Central memory CD8-positive, alpha-beta T cell (primary cell): ENCODE results near the gene RNLS.

Experiments used
- ATAC-seq: fragments of 150-1000 bp; cut with Tn5 transposase; replicated peaks from 2 replicates; pipeline ENCODE4 v1.10.0; 2022; ENCODE audit warnings: mild to moderate bottlenecking, moderate FRiP score, moderate number of reproducible peaks; ENCODE audit not compliant: poor library complexity, severe bottlenecking; ENCODE audit errors: extremely low read depth
- DNase-seq, 2 donors: peaks; one replicate each; pipeline ENCODE4 v3.0.0; 2021; ENCODE audit warnings: low spot score in 2 of 2
- H3K27ac Mint-ChIP-seq: one replicate; pipeline ENCODE4 v1.8.0; 2022; ENCODE audit warnings: low read depth, mild to moderate bottlenecking, moderate library complexity, mixed read lengths
- H3K27me3 Mint-ChIP-seq: one replicate; pipeline ENCODE4 v1.8.0; 2022; ENCODE audit warnings: mixed read lengths
- H3K36me3 Mint-ChIP-seq: one replicate; pipeline ENCODE4 v1.8.0; 2022; ENCODE audit warnings: mild to moderate bottlenecking, moderate library complexity, mixed read lengths; ENCODE audit not compliant: insufficient read depth
- H3K4me1 Mint-ChIP-seq: one replicate; pipeline ENCODE4 v1.8.0; 2022; ENCODE audit warnings: mixed read lengths
- H3K4me3 Mint-ChIP-seq: one replicate; pipeline ENCODE4 v1.8.0; 2022; ENCODE audit warnings: mild to moderate bottlenecking, moderate library complexity, mixed read lengths
- H3K9me3 Mint-ChIP-seq: one replicate; pipeline ENCODE4 v1.8.0; 2022; ENCODE audit warnings: mixed read lengths

RNLS gene

DNA sequence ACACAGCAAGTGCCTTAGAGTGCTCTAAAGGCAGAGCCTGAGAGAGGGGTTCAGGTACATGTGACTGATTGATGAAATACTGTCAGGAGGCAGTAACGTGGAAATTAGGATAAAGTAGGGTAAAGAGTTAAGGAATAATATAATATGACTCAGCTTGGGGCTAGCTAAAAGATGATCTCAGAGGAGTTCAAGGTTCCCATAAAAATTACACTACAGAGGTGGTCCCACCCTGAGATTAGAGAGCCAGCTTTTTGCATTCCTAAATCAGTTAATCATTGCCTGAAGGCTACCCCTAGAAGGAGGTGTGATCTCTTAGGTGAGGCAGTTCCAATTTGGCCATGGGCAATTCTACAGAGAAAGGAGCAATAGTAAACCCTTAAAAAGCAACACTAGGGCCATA, 9.3 kb upstream of the RNLS start:
- Mint-ChIP-seq H3K27me3 (no peaks in the 10 kb centered on the region), H3K9me3 (no peaks in the 10 kb centered on the region), H3K4me3 (no peak overlapping the region), H3K4me1 (no peaks in the 10 kb centered on the region), H3K36me3 (no peaks in the 10 kb centered on the region), H3K27ac (no peak overlapping the region)
- no peak for ATAC-seq
- DNase-seq: no peak

DNA sequence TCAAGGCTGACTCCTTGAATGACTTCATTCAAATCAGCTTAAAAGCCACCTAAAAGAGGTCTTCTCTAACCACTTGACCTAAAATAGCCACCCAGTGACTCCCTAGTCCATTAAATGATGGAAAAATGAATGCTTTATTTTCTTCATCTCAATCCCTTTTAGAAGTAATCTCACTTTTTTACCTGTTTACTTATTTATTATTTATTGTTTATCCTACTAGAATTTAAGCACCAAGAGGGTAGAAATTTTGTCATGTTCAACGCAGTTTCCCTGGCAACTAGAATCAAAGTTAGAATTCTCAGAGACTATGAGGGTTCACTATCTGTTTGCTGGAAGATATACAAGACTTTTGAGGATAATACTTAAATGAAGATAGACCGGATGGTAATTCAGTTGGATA, 3.3 kb upstream of the RNLS start, which contains the start of gene LIPJ:
Gene LIPJ (plus strand): TSS at position 301 of the 400 bp plus-strand sequence. CDS start 3,926 bp downstream, outside the sequence.
- Mint-ChIP-seq H3K9me3 (no peaks in the 10 kb centered on the region), H3K4me3 (no peak within 1 kb of the TSS), H3K27ac (no peak within 1 kb of the TSS), H3K27me3 (peaks cover 10% of the 10 kb centered on the region), H3K36me3 (peaks cover 7% of the 10 kb centered on the region), H3K4me1 (peaks cover 9% of the 10 kb centered on the region)
- ATAC-seq: no peak
- DNase-seq: no peak

DNA sequence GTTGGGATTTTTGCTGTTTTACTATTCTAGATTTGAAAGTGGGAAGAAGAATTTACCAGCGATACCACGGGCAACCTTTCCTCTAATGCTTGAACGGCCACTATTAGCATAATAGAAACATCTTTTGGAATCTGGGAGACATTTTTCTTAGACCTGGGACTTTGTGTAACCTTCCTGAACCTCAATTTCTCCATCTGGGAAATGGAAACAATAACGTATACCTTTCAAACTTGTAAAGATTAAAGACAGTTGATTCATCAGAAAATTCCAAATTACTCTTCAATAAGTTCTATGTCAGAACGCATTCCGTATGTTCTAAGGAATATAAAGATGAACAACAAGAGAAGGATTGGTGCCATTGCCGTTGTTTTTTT, 453 bp upstream of the RNLS start:
- Mint-ChIP-seq H3K9me3 (no peaks in the 10 kb centered on the region), H3K27me3 (peaks cover 10% of the 10 kb centered on the region), H3K27ac (peak overlapping the region; percentile 90), H3K4me1 (peaks cover 9% of the 10 kb centered on the region), H3K36me3 (peaks cover 7% of the 10 kb centered on the region), H3K4me3 (peak overlapping the region; percentile 85)
- no peak for ATAC-seq
- DNase-seq: no peak

DNA sequence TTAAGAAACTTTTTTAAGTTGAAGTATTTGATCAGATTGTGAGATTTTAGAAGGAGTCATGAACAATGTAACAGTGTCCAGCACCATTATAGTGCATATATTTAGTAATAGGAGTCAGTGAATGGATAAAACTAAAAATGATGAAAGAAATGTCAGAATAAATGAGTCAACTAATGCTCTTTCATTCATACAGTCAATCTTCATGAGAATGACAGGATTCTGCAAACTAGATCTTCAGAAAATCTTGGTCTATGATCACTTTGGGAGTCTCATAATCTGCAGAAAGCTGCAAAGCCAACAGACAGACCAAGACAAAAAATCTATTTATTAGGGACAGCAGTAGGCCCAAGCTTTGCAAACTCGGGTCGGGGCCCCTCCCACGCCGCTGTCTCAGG, 710 bp downstream of the RNLS start:
- H3K27me3 Mint-ChIP-seq: peaks cover 10% of the 10 kb centered on the region
- ATAC-seq (no peak), DNase-seq (no peak)
- H3K27ac Mint-ChIP-seq: peak overlapping the region; percentile 90
- H3K4me3 Mint-ChIP-seq: peak overlapping the region; percentile 85
- peaks cover 7% of the 10 kb centered on the region for H3K36me3 Mint-ChIP-seq
- no peaks in the 10 kb centered on the region for H3K9me3 Mint-ChIP-seq
- peaks cover 9% of the 10 kb centered on the region for H3K4me1 Mint-ChIP-seq

DNA sequence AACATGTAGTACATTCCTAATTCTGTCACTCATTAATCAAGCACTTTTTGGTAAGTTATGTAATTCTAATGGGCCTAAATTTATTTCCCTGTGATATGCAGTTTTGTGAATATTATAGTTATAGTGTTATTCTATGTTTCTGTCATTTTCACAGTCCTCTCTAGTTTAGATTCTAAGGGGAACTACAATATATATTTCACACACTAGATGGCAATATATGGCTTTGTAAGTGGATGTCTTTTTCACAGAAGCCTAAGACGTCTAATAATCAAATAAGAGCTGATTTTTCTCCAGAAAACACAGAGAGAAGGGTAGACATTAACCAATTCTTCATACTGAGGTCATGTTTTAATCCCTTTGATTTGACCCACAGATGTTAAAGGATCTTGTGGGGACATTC, 18.0 kb downstream of the RNLS start:
- DNase-seq: no peak
- H3K36me3 Mint-ChIP-seq: peaks cover 2% of the 10 kb centered on the region
- H3K4me3 Mint-ChIP-seq: no peak overlapping the region
- H3K9me3 Mint-ChIP-seq: no peaks in the 10 kb centered on the region
- peaks cover 9% of the 10 kb centered on the region for H3K4me1 Mint-ChIP-seq
- no peak for ATAC-seq
- H3K27ac Mint-ChIP-seq: no peak overlapping the region
- H3K27me3 Mint-ChIP-seq: no peaks in the 10 kb centered on the region

DNA sequence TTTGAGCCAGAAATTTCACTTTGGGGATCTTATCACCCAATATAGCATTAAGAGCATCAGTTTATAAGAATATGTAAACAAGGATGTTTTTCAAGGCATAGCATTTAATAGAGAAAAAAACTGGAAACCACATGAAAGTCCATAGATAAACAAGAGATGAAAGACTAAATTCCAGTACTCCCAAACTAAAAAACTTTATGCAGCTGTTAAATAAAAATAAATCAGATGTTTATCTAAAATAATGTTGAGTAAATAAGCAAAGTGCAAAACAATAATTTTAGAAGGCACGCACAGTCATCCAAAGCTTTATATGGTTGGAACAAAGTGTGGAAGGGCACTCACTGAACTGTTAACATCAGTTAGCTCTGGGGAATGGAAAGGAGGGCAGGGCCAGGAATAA, 21.0 kb downstream of the RNLS start:
- ATAC-seq (no peak), DNase-seq (no peak)
- H3K27me3 Mint-ChIP-seq: no peaks in the 10 kb centered on the region
- no peak overlapping the region for H3K27ac Mint-ChIP-seq
- H3K9me3 Mint-ChIP-seq: no peaks in the 10 kb centered on the region
- peaks cover 16% of the 10 kb centered on the region for H3K4me1 Mint-ChIP-seq
- H3K36me3 Mint-ChIP-seq: no peaks in the 10 kb centered on the region
- H3K4me3 Mint-ChIP-seq: no peak overlapping the region

DNA sequence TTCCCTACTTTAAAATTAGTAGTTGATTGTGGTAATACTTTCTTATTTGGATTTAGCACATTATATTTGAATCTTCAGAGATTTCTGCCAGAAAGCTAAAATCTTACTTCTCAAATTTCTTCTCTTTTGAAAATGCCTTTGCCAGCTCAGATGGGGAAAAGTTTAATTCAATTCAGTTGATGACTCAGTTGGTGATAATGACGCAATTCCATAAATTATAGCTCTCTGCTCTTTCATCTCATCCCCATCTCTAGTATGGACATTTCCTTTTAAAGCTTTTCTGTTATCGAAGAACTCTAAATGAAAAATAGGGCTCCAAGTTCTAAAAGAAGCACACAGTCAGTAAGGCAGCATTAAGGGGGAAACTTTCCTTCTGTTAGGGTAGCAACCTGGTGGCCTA, 25.5 kb downstream of the RNLS start:
- Mint-ChIP-seq H3K4me3 (no peak overlapping the region), H3K4me1 (peaks cover 16% of the 10 kb centered on the region), H3K27ac (no peak overlapping the region), H3K9me3 (no peaks in the 10 kb centered on the region), H3K27me3 (no peaks in the 10 kb centered on the region), H3K36me3 (no peaks in the 10 kb centered on the region)
- ATAC-seq: no peak
- no peak for DNase-seq

DNA sequence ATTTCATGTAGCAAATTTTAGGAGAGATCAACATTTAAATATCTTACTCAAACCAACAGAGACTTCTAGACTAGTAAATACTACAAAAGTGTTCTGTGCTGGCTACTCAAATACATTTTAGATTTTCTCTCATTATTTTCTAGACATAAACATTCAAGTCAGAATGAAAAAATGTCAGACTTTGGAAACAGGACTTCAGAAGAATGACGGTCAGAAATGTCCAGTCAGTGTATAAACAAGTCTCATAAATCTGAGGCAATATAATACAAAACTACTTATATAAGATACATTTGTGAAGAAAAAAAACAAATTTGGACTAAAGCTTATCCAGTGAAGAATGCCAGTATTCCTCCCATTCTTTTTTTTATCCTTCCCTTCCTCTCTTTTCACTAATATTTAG, 25.9 kb downstream of the RNLS start:
- H3K4me1 Mint-ChIP-seq: peaks cover 16% of the 10 kb centered on the region
- H3K4me3 Mint-ChIP-seq: no peak overlapping the region
- H3K9me3 Mint-ChIP-seq: no peaks in the 10 kb centered on the region
- ATAC-seq (no peak), DNase-seq (no peak)
- no peaks in the 10 kb centered on the region for H3K27me3 Mint-ChIP-seq
- H3K36me3 Mint-ChIP-seq: no peaks in the 10 kb centered on the region
- no peak overlapping the region for H3K27ac Mint-ChIP-seq

DNA sequence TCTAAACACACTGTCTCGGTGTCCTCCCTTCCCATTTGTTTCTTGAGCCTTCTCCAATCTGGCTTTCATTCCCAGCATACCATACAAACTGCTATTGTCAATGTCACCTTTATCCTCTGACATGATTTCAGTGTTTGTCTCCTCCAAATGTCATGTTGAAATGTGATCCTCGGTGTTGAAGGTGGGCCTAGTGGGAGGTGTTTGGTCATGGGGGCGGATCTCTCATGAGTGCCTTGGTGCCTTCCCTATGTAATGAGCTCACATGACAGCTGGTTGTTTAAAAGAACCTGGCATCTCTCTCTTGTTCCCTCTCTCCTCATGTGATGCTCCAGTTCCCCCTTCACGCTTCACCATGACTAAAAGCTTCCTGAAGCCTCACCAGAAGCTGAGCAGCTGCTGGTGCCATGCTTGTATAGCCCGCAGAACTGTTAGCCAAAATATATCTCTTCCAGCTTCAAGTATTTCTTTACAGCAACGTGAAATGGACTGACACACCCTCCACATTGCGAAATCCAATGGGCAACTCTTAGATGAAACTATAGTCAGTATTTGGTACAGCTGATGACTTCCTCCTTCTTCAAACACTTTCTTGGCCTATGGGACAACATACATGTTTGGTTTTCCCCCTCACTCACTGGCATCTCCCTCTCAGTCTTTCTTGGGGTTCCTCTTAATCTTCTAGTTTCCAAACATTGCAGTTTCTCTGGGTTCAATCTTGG, 27.8 kb downstream of the RNLS start:
- no peak for ATAC-seq
- no peaks in the 10 kb centered on the region for H3K9me3 Mint-ChIP-seq
- no peak overlapping the region for H3K27ac Mint-ChIP-seq
- no peaks in the 10 kb centered on the region for H3K27me3 Mint-ChIP-seq
- H3K4me1 Mint-ChIP-seq: peaks cover 9% of the 10 kb centered on the region
- no peak for DNase-seq
- no peak overlapping the region for H3K4me3 Mint-ChIP-seq
- no peaks in the 10 kb centered on the region for H3K36me3 Mint-ChIP-seq

DNA sequence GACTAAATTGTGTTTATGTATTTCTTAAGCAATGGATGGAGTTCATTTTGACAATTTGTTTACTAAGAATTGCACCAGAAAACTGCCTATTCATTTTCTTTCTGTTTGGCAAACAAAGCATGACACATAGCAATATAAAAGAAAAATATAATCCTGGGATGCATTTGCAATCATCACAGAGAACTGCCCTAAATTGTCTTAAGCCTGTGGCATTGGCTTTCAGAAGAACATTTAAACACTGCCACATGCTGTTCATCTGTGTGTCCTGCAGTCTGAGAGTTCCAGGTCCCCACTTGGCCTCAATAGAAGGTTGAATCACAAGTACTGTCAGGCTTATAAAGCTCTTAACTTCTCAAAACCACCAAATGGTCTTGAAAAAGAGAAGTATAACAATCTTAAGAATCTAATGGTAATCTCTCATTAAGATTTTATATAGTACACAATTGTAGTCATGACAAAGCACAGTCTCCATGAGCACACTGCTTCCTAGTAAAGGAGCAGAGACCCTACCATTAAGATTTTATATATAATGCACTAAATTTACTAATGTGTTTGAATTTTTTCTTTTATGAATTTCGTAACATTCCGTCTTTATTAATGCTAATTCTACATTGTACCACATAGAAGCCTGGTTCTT, 29.9 kb downstream of the RNLS start:
- H3K36me3 Mint-ChIP-seq: no peaks in the 10 kb centered on the region
- no peaks in the 10 kb centered on the region for H3K27me3 Mint-ChIP-seq
- no peaks in the 10 kb centered on the region for H3K4me1 Mint-ChIP-seq
- no peak overlapping the region for H3K4me3 Mint-ChIP-seq
- ATAC-seq: peak; percentile 64
- no peaks in the 10 kb centered on the region for H3K9me3 Mint-ChIP-seq
- H3K27ac Mint-ChIP-seq: no peak overlapping the region
- DNase-seq: peak in 1 of 2 donors; percentile 16

DNA sequence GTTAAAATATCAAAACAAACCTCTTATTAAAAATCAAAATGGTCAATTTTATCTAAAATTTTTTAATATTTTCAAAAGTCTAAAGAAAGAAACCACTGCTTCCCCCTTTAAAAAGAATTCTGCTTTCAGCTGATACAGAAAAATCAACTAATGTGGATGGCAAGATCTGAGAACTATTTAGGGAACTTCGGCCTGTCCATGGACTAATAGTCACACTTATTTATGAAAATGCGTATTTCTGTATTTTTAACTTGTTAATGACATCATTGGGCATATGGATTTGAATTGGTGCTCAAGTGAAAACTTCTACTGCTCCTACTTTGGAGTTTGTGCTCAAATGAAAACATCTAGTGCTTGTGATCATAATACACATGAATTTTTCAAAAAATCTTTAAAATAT, 31.9 kb downstream of the RNLS start:
- no peak for ATAC-seq
- Mint-ChIP-seq H3K27me3 (no peaks in the 10 kb centered on the region), H3K4me3 (no peak overlapping the region), H3K27ac (no peak overlapping the region), H3K36me3 (no peaks in the 10 kb centered on the region), H3K9me3 (no peaks in the 10 kb centered on the region), H3K4me1 (no peaks in the 10 kb centered on the region)
- no peak for DNase-seq

DNA sequence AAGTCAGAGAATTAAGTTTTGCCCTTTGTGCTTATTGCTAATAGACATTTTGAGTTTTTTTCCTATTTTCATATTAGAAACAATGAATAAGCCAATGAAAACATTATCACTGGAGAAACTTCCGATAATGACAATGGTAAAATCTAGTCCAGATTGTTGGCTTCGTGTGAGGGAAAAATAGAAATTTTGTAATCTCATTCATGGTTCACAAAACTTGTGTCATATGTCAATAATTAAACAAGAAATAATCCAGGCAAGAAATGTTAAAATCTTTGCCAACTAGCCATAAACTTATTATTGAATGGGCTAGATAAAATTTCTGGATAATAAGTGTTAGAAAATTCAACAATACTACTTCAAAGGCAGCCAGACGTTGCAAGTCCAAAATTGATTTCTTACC, 36.6 kb downstream of the RNLS start:
- no peak for ATAC-seq
- H3K4me3 Mint-ChIP-seq: no peak overlapping the region

DNA sequence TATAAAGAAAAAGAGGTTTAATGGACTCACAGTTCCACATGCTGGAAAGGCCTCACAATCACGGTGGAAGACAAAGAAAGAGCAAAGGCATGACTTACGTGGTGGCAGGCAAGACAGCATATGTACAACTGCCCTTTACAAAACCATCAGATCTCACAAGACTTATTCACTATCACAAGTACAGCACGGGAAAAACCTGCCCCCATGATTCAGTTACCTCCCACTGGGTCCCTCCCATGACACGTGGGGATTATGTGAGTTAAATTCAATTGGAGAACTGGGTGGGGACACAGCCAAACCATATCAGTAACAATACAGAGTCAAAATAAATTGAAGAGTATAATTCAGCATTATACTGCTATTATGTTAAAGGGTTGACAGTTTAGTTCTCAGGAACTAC, 37.8 kb downstream of the RNLS start:
- no peaks in the 10 kb centered on the region for H3K27me3 Mint-ChIP-seq

More for the DNA sequence above, 36.6 kb downstream of the RNLS start:
- no peaks in the 10 kb centered on the region for H3K27me3 Mint-ChIP-seq
- H3K9me3 Mint-ChIP-seq: no peaks in the 10 kb centered on the region
- no peak overlapping the region for H3K27ac Mint-ChIP-seq
- no peaks in the 10 kb centered on the region for H3K4me1 Mint-ChIP-seq
- H3K36me3 Mint-ChIP-seq: no peaks in the 10 kb centered on the region
- no peak for DNase-seq

More for the DNA sequence above, 37.8 kb downstream of the RNLS start:
- Mint-ChIP-seq H3K9me3 (no peaks in the 10 kb centered on the region), H3K4me1 (no peaks in the 10 kb centered on the region), H3K36me3 (no peaks in the 10 kb centered on the region), H3K27ac (no peak overlapping the region), H3K4me3 (no peak overlapping the region)
- DNase-seq (no peak), ATAC-seq (no peak)
